Retina (tissue), 1 donor: ENCODE results near the gene DHX16.

Experiments used
- DNase-seq: peaks from one replicate; pipeline ENCODE4 v3.0.0-alpha.2; 2016

Gene DHX16

GRCh38 chr6:30691208-30691847, 18.5 kb upstream of the DHX16 start:
- no peak for DNase-seq

- DNase-seq = peak; percentile 95
These were observed 17.8 kb upstream of the DHX16 start, which contains the start of gene NRM for GRCh38 chr6:30690403-30691207. NRM (minus strand) TSS chr6:30690984; CDS start chr6:30690974, 10 bp downstream.

- no peak for DNase-seq
These were observed 17.2 kb upstream of the DHX16 start for GRCh38 chr6:30689985-30690384.

- DNase-seq = no peak
These were observed 16.4 kb upstream of the DHX16 start for GRCh38 chr6:30689022-30689865.

- no peak for DNase-seq
These were observed 15.8 kb upstream of the DHX16 start for GRCh38 chr6:30688569-30688968.

GRCh38 chr6:30687659-30688431, 15.0 kb upstream of the DHX16 start:
- no peak for DNase-seq

GRCh38 chr6:30686908-30687658, 14.3 kb upstream of the DHX16 start:
- peak; percentile 94 for DNase-seq

GRCh38 chr6:30686009-30686907, 13.5 kb upstream of the DHX16 start, which contains the start of gene PPP1R18:
PPP1R18 (minus strand) TSS chr6:30686645; CDS start chr6:30686018, 627 bp downstream.
- DNase-seq = peak; percentile 54

GRCh38 chr6:30685157-30686008, 12.6 kb upstream of the DHX16 start:
- DNase-seq = no peak

- DNase-seq = no peak
These were observed 11.8 kb upstream of the DHX16 start for GRCh38 chr6:30684386-30685156.

GRCh38 chr6:30683980-30684338, 11.2 kb upstream of the DHX16 start:
- no peak for DNase-seq

GRCh38 chr6:30683183-30683979, 10.6 kb upstream of the DHX16 start:
- DNase-seq = no peak

GRCh38 chr6:30682143-30683117, 9.6 kb upstream of the DHX16 start:
- DNase-seq = peak; percentile 11

- DNase-seq = no peak
These were observed 8.9 kb upstream of the DHX16 start for GRCh38 chr6:30681766-30682142.

- peak; percentile 12 for DNase-seq
These were observed 7.1 kb upstream of the DHX16 start for GRCh38 chr6:30679765-30680535.
